ENCODE data around the gene UBXN2A. TPM values are rescaled to one million over a fixed set of nuclear protein-coding genes. Genes with fewer than 3 reads are reported as not detected.

The UBXN2A gene
- total RNA-seq, 1 donor from 2014 or later = 23.0 TPM

- Mint-ChIP-seq H3K27me3 (ENCODE audit: low read depth) (no peaks in the 10 kb centered on the region), H3K4me1 (peaks cover 16% of the 10 kb centered on the region), H3K9me3 (no peaks in the 10 kb centered on the region), H3K4me3 (no peak overlapping the region), H3K27ac (peak overlapping the region; percentile 29), H3K36me3 (peaks cover 1% of the 10 kb centered on the region)
- no peak for TF ChIP-seq CTCF (IDR thresholded peaks at IDR 0.05; ENCODE audit: unreplicated experiment)
- DNase-seq (ENCODE audit: low spot score in 2 of 2, unreplicated experiment in 2 of 2) = no peak
These were observed 36.0 kb upstream of the UBXN2A start for GRCh38 chr2:23904215-23904614.

- no peak for TF ChIP-seq CTCF (IDR thresholded peaks at IDR 0.05; ENCODE audit: unreplicated experiment)
- peak overlapping the region; percentile 29 for H3K27ac Mint-ChIP-seq
- DNase-seq (ENCODE audit: low spot score in 2 of 2, unreplicated experiment in 2 of 2) = no peak
- H3K4me3 Mint-ChIP-seq = no peak overlapping the region
- H3K27me3 Mint-ChIP-seq (ENCODE audit: low read depth) = no peaks in the 10 kb centered on the region
- peaks cover 16% of the 10 kb centered on the region for H3K4me1 Mint-ChIP-seq
- H3K9me3 Mint-ChIP-seq = no peaks in the 10 kb centered on the region
- peaks cover 1% of the 10 kb centered on the region for H3K36me3 Mint-ChIP-seq
These were observed 35.6 kb upstream of the UBXN2A start for GRCh38 chr2:23904692-23905091.

- H3K27ac Mint-ChIP-seq = peak overlapping the region; percentile 71
- no peak for DNase-seq (ENCODE audit: low spot score in 2 of 2, unreplicated experiment in 2 of 2)
- TF ChIP-seq CTCF (IDR thresholded peaks at IDR 0.05; ENCODE audit: unreplicated experiment) = no peak
These were observed 35.1 kb upstream of the UBXN2A start for GRCh38 chr2:23905155-23905554.

GRCh38 chr2:23912054-23912453, 28.2 kb upstream of the UBXN2A start:
- Mint-ChIP-seq H3K27me3 (ENCODE audit: low read depth) (no peaks in the 10 kb centered on the region), H3K36me3 (peaks cover 6% of the 10 kb centered on the region), H3K4me3 (no peak overlapping the region), H3K27ac (no peak overlapping the region), H3K4me1 (peaks cover 11% of the 10 kb centered on the region), H3K9me3 (no peaks in the 10 kb centered on the region)
- DNase-seq (ENCODE audit: low spot score in 2 of 2, unreplicated experiment in 2 of 2) = no peak
- no peak for TF ChIP-seq CTCF (IDR thresholded peaks at IDR 0.05; ENCODE audit: unreplicated experiment)

More at GRCh38 chr2:23905155-23905554, 35.1 kb upstream of the UBXN2A start:
- Mint-ChIP-seq H3K36me3 (peaks cover 1% of the 10 kb centered on the region), H3K4me3 (no peak overlapping the region), H3K27me3 (ENCODE audit: low read depth) (no peaks in the 10 kb centered on the region), H3K9me3 (no peaks in the 10 kb centered on the region), H3K4me1 (peaks cover 16% of the 10 kb centered on the region)

GRCh38 chr2:23915327-23915726, 24.9 kb upstream of the UBXN2A start:
- Mint-ChIP-seq H3K27me3 (ENCODE audit: low read depth) (no peaks in the 10 kb centered on the region), H3K36me3 (peaks cover 5% of the 10 kb centered on the region), H3K27ac (no peak overlapping the region), H3K9me3 (no peaks in the 10 kb centered on the region), H3K4me1 (peaks cover 13% of the 10 kb centered on the region), H3K4me3 (no peak overlapping the region)
- no peak for TF ChIP-seq CTCF (IDR thresholded peaks at IDR 0.05; ENCODE audit: unreplicated experiment)
- no peak for DNase-seq (ENCODE audit: low spot score in 2 of 2, unreplicated experiment in 2 of 2)
